Right lobe of liver (tissue), 4 donors: ENCODE measurements around the gene APOL6.

Experiments used
- POLR2A ChIP-seq: fragments of 450-650 bp; IDR thresholded peaks from one replicate; pipeline ENCODE4 v1.6.1; 2017; ENCODE audit warnings: antibody characterized with exemption, mild to moderate bottlenecking
- TF ChIP-seq, protein P1 (sequence below), 4 donors: fragments of 200-600 bp in 3 of 4; fragments of 450-650 bp in 1 of 4; IDR thresholded peaks; one replicate each; pipeline versions ENCODE4 v1.5.1 to v1.8.0; 2016 to 2022; ENCODE audit warnings: antibody characterized with exemption in 4 of 4, mild to moderate bottlenecking in 2 of 4
- donor health status: DM: no; HTN: no; CAD: no.
- donor health status: DM: no; HTN: no; CAD: no.
- donor health status: DM: no; HTN: yes; CAD: no.

GRCh38 chr22:35697142-35697541 is 48.9 kb downstream of the APOL6 start:
- TF ChIP-seq, protein P1, sequence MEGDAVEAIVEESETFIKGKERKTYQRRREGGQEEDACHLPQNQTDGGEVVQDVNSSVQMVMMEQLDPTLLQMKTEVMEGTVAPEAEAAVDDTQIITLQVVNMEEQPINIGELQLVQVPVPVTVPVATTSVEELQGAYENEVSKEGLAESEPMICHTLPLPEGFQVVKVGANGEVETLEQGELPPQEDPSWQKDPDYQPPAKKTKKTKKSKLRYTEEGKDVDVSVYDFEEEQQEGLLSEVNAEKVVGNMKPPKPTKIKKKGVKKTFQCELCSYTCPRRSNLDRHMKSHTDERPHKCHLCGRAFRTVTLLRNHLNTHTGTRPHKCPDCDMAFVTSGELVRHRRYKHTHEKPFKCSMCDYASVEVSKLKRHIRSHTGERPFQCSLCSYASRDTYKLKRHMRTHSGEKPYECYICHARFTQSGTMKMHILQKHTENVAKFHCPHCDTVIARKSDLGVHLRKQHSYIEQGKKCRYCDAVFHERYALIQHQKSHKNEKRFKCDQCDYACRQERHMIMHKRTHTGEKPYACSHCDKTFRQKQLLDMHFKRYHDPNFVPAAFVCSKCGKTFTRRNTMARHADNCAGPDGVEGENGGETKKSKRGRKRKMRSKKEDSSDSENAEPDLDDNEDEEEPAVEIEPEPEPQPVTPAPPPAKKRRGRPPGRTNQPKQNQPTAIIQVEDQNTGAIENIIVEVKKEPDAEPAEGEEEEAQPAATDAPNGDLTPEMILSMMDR (IDR thresholded peaks at IDR 0.05): no peak
- no peak for TF ChIP-seq POLR2A
